ENCODE data around the gene ERP27. TPM values are rescaled to one million over a fixed set of nuclear protein-coding genes. Genes with fewer than 3 reads are reported as not detected.

The ERP27 gene
- total RNA-seq, 1 donor from 2014 or later, result 0.19 TPM

GRCh38 chr12:14948672-14949071, 10.3 kb upstream of the ERP27 start:
- ATAC-seq, result peak; percentile 84
- no peak for DNase-seq (ENCODE audit: missing footprints)
- intact Hi-C loops (cut with DNase I), result loop anchor here (1.0 kb wide), 1 partner anchor 43 kb away; no protein-coding TSS in a partner anchor

DNA sequence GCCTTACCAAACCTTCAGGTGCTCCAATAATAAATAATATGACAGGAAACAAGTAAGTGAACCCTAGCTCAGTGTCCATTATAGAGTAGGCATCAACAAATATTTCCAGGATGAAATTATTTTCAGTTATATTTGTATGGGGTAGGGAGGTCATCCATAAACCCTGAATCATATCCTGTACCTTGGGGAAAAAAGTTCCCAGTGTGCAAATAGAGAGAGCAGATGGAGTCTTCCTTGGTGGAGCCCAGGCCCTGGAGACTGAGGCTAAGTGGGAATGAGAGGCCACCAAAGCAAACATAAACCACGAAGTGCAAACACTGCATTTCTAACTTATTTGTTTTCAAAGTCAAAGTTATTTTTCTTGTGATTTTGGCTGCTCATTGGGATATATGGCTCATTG, 8.5 kb upstream of the ERP27 start:
- no peak for ATAC-seq
- intact Hi-C loops (cut with DNase I), result no loop called here
- DNase-seq (ENCODE audit: missing footprints), result no peak

DNA sequence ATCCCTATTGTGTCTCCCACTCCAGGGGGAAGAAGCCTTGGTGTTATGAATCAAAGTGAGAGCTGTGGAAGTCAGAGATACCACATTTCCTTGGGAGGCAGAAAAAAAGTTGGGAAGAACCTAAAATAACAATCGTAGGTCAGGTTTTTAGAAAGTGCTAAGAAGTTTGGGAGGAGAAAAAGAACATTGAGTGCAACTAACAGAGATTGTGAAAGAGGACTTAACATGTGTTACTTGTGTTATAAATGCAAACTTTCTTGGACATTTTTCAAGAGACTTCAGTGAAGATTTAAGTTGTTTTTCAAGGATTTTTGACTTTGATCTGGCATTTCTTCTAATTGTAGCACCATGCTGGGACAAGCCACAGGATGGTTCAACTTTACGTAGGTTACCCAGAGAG, 7.8 kb upstream of the ERP27 start:
- no peak for ATAC-seq
- DNase-seq (ENCODE audit: missing footprints), result no peak
- intact Hi-C loops (cut with DNase I), result no loop called here

DNA sequence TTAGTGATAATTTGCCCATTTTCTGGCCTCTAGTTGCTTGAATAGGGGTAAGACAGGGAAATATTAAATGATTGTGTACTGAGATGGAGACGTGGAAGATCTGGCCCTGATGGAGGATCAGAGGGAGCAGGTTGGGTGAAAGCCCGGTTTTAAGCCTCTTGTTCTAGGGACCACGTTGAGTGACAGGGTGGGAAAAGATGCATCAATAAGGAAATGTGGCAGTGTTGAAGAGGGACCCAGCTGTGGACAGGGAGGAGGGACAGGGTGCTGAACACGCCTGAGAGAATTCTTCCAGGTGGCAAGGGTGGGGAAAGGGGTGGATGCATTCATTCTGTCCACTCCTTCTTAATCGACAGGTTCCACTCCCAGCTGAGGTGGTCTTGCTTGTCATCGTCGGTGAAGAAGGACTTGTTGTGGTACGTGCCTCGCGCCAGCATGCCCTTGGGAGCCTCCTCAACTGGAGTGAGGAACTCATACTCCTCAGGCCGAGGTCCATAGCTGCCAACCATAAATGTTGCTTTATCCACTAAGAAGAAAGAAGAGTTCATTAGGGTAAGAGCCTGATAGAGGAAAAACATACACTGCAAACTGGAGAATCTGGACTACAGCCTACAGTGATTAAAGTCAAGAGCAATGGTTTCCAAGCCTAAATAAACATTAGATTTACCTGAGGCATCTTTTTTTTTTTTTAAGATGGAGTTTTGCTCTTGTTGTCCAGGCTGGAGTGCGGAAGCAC, 4.0 kb upstream of the ERP27 start:
- ATAC-seq (no peak), DNase-seq (ENCODE audit: missing footprints) (no peak)
- intact Hi-C loops (cut with DNase I), result no loop called here

GRCh38 chr12:14941369-14941768, 3.0 kb upstream of the ERP27 start:
- intact Hi-C loops (cut with DNase I), result no loop called here
- DNase-seq (ENCODE audit: missing footprints) (no peak), ATAC-seq (no peak)

DNA sequence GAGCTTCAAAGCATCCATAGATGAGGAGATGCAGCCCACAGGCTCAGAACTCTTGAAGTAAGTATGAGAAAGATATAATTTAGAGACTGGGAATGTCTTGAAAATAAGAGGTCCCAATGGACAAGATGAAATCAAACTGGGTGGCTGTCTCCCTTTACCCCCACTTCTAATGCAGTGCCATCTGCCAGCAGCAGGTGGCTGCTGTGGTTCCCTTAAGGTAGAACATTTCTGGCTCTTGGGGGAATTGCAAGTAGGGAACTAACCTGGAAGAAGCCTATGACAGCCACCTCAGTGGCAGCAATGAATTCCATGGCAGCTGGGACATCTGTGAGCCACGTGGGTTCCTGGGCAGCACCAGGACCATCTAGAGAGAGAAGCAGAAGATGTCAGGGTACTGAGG, 648 bp downstream of the ERP27 start:
- ATAC-seq (no peak), DNase-seq (ENCODE audit: missing footprints) (no peak)
- intact Hi-C loops (cut with DNase I), result no loop called here

DNA sequence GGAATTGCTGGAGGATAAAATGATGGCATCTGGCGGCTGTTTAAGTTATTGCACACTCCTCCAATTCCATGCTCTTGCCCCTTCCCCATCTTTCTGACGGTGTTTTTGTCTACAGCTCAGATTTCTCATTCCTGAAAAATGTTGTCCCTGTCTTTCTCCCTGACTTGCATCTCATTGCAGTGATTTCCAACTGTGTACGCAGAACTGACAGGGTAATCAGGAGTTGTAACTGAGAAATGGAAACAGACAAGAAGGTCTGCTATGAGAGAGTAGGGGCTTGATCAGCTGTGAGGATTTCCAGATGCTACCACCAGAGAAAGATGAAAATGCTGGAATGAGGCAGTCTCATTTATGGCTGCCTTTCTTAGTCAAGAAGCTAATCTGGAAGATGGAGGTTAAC, 1.3 kb downstream of the ERP27 start:
- intact Hi-C loops (cut with DNase I), result no loop called here
- ATAC-seq (no peak), DNase-seq (ENCODE audit: missing footprints) (no peak)

DNA sequence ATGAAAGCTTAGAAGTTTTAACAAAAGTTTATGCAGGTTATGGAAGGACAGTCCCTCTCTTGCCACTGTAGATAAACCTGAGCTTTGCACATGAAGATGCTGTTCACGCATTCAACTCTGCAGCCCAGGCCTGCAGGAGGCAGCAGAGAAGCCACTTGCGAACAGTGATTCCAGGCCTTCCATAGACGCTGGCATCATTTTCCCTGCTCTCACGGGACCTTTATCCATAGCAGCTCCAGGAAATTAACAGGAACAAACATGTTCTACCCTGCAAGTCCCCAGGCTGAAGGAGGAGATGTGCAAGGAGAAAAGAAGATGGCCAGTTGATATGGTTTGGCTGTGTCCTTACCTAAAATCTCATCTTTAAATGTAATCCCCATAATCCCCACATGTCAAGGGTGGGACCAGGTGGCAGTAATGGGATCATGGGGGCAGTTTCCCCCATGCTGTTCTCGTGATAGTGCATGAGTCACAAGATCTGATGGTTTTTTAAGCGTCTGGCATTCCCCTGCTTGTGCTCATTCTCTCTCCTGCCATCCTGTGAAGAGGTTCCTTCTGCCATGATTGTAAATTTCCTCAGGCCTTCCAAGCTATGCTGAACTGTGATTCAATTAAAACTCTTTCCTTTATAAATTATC, 2.0 kb downstream of the ERP27 start:
- intact Hi-C loops (cut with DNase I), result no loop called here
- ATAC-seq, result no peak
- DNase-seq (ENCODE audit: missing footprints), result no peak

DNA sequence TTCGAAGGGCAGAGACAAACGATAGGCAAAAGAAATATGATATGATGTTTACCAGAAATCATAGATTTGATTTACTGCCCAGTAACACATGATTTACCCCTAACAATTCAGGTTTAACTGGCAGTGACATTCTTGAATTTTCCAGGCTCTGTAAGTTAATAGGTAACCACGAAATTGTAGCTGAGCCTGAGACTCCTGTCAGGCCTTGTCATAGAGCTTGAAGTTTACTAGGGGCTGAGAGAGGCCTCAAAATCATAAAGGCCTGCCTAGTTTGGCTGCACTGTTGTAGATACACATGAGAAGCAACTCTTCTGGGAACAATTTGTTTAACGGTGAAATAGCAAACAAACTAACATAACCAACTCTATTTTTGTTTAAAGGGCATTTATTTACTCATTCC, 3.3 kb downstream of the ERP27 start:
- ATAC-seq, result no peak
- no peak for DNase-seq (ENCODE audit: missing footprints)
- intact Hi-C loops (cut with DNase I), result no loop called here

DNA sequence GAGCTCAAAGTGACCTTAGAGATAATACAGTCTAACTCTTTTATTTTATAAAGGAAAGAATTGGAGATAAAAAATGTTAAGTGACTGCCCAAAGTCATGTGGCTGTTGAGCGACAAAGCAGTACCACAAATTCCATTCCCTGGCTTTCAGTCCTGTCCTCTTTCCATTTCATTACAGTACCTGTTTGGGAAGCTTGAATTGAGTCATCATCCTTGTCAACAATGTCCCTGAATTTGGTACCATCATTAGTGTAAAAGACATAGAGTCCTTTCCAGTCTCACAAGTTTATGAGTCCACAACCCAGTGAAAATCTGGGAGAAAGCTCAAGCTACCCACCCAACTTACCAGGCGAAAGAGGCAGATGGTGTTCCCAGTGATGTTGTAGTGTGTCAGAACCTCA, 3.8 kb downstream of the ERP27 start:
- intact Hi-C loops (cut with DNase I), result no loop called here
- ATAC-seq (no peak), DNase-seq (ENCODE audit: missing footprints) (no peak)

- intact Hi-C loops (cut with DNase I), result no loop called here
- no peak for ATAC-seq
- DNase-seq (ENCODE audit: missing footprints), result no peak
Measured at GRCh38 chr12:14931791-14932560, 6.4 kb downstream of the ERP27 start.

- intact Hi-C loops (cut with DNase I), result no loop called here
- ATAC-seq (no peak), DNase-seq (ENCODE audit: missing footprints) (no peak)
Measured at GRCh38 chr12:14931359-14931758, 7.0 kb downstream of the ERP27 start.

- intact Hi-C loops (cut with DNase I), result no loop called here
- ATAC-seq (no peak), DNase-seq (ENCODE audit: missing footprints) (no peak)
Measured at GRCh38 chr12:14930299-14930698, 8.0 kb downstream of the ERP27 start.

GRCh38 chr12:14928931-14929330, 9.4 kb downstream of the ERP27 start:
- ATAC-seq, result no peak
- no peak for DNase-seq (ENCODE audit: missing footprints)
- intact Hi-C loops (cut with DNase I), result no loop called here

- no peak for DNase-seq (ENCODE audit: missing footprints)
- intact Hi-C loops (cut with DNase I), result no loop called here
- ATAC-seq, result no peak
Measured at GRCh38 chr12:14927267-14927666, 11.1 kb downstream of the ERP27 start.

GRCh38 chr12:14924541-14924940, 13.8 kb downstream of the ERP27 start:
- intact Hi-C loops (cut with DNase I), result no loop called here
- ATAC-seq, result no peak

GRCh38 chr12:14923944-14924343, 14.4 kb downstream of the ERP27 start:
- intact Hi-C loops (cut with DNase I), result no loop called here
- DNase-seq (ENCODE audit: missing footprints), result no peak

More at GRCh38 chr12:14924541-14924940, 13.8 kb downstream of the ERP27 start:
- DNase-seq (ENCODE audit: missing footprints), result no peak

DNA sequence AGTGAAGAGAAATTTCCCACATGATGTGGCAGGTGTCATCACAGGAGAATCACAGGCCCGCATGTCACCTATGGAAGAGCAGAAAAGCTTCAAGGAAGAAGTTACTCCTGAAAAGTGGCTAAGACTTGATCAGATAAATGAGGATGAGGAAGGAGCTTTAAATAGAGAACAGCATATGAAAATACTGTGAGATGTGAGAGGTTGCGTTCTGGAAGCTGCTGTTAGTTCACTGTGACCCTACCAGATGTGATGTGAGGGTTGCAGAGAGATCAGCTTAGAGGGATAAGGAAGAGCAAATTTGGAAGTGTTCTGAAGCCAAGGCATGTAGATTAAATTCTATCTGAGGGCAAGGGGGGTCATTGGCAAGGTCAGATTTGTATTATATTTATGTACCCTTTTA, 17.1 kb downstream of the ERP27 start:
- DNase-seq (ENCODE audit: missing footprints) (no peak), ATAC-seq (no peak)
- intact Hi-C loops (cut with DNase I), result no loop called here

More at GRCh38 chr12:14923944-14924343, 14.4 kb downstream of the ERP27 start:
- ATAC-seq, result no peak

GRCh38 chr12:14920475-14921126, 17.7 kb downstream of the ERP27 start:
- no peak for DNase-seq (ENCODE audit: missing footprints)
- intact Hi-C loops (cut with DNase I), result no loop called here
- no peak for ATAC-seq
